ENCODE data around the gene ANKFN1.

DNA sequence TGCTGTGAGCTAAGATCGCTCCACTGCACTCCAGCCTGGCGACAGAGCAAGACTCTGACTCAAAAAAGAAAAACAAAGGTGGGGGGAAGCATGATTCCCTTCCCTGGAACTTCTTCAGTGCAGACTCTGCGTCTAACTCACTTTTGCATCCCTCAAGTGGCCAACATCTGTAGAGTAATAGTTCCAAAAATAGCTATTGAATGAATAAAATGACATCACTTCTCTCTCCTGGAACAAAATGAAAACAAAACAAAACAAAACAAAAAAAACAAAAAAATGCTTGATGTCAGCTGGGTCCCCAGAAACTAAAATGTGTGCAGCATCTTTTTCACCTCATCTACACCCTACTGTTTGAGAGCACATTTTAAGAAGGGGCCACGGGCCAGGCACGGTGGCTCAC is 242.5 kb downstream of the ANKFN1 start:
- TF ChIP-seq CTCF (IDR thresholded peaks at IDR 0.05) (no peak), POLR2A (IDR thresholded peaks at IDR 0.05) (no peak)

All from breast epithelium (tissue), 3 donors.